SK-N-SH (cell line): ENCODE results near the gene BTBD9.
"Not testable (repeated sequence)": the region's sequence is repeated elsewhere in the genome, so short reads cannot be mapped to it uniquely, and the experiment has no call there.

Source experiments
- POLR2AphosphoS5 ChIP-seq: IDR thresholded peaks from 2 replicates; pipeline ENCODE4 v1.6.1; 2012; ENCODE audit warnings: low read depth, low read length
- RAD21 ChIP-seq: IDR thresholded peaks from 2 replicates; pipeline ENCODE4 v1.6.1; 2012; ENCODE audit warnings: mild to moderate bottlenecking, low read length
- RXRA ChIP-seq: IDR thresholded peaks from 2 replicates; pipeline ENCODE4 v1.4.0; 2012; ENCODE audit warnings: low read depth, mild to moderate bottlenecking, borderline replicate concordance
- TAF1 ChIP-seq: IDR thresholded peaks from 2 replicates; pipeline ENCODE4 v1.6.1; 2012; ENCODE audit warnings: low read depth, mild to moderate bottlenecking, low read length, moderate library complexity, borderline replicate concordance
- TEAD4 ChIP-seq: IDR thresholded peaks from 2 replicates; pipeline ENCODE4 v1.4.0; 2012; ENCODE audit warnings: mild to moderate bottlenecking, borderline replicate concordance; ENCODE audit not compliant: insufficient read depth
- TF ChIP-seq, protein P1 (sequence below): fragments of 200-600 bp; sonication (generic); IDR thresholded peaks from 2 replicates; pipeline ENCODE4 v1.6.1; 2017; ENCODE audit warnings: antibody characterized with exemption, mild to moderate bottlenecking, moderate library complexity

- not testable (repeated sequence) for TF ChIP-seq TAF1, RAD21, RXRA, POLR2AphosphoS5, TEAD4
- TF ChIP-seq, protein P1, sequence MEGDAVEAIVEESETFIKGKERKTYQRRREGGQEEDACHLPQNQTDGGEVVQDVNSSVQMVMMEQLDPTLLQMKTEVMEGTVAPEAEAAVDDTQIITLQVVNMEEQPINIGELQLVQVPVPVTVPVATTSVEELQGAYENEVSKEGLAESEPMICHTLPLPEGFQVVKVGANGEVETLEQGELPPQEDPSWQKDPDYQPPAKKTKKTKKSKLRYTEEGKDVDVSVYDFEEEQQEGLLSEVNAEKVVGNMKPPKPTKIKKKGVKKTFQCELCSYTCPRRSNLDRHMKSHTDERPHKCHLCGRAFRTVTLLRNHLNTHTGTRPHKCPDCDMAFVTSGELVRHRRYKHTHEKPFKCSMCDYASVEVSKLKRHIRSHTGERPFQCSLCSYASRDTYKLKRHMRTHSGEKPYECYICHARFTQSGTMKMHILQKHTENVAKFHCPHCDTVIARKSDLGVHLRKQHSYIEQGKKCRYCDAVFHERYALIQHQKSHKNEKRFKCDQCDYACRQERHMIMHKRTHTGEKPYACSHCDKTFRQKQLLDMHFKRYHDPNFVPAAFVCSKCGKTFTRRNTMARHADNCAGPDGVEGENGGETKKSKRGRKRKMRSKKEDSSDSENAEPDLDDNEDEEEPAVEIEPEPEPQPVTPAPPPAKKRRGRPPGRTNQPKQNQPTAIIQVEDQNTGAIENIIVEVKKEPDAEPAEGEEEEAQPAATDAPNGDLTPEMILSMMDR = not testable (repeated sequence)
Measured at GRCh38 chr6:38619342-38619741, 20.4 kb downstream of the BTBD9 start.
